ENCODE data around the gene PDE4D.

DNA sequence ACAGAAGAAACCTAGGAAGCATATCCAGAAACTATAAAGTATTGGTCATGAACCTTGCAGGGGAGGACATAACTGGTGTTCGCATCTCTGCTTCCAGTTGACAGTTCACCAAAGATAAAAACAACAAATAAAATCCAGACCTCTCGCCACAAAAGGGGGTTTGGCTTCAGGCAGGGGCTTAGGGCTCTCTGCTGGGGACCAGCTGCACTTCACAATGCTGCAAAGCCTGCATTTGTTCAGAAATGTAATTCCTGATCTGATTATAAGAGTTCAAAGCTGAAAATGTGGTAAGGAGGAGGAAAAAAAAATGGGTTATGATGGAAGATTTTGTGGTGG lies 79.0 kb downstream of the PDE4D start:
- TF ChIP-seq, protein P1, sequence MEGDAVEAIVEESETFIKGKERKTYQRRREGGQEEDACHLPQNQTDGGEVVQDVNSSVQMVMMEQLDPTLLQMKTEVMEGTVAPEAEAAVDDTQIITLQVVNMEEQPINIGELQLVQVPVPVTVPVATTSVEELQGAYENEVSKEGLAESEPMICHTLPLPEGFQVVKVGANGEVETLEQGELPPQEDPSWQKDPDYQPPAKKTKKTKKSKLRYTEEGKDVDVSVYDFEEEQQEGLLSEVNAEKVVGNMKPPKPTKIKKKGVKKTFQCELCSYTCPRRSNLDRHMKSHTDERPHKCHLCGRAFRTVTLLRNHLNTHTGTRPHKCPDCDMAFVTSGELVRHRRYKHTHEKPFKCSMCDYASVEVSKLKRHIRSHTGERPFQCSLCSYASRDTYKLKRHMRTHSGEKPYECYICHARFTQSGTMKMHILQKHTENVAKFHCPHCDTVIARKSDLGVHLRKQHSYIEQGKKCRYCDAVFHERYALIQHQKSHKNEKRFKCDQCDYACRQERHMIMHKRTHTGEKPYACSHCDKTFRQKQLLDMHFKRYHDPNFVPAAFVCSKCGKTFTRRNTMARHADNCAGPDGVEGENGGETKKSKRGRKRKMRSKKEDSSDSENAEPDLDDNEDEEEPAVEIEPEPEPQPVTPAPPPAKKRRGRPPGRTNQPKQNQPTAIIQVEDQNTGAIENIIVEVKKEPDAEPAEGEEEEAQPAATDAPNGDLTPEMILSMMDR (IDR thresholded peaks at IDR 0.05): no peak
- no peak for TF ChIP-seq POLR2A (IDR thresholded peaks at IDR 0.05)
